ENCODE measurements around the gene NAGLU. TPM values are rescaled to one million over a fixed set of nuclear protein-coding genes. Genes with fewer than 3 reads are reported as not detected.

The NAGLU gene
- total RNA-seq, result 39.1 TPM
- long read RNA-seq, transcript NAGLU-201 (6 exons, 2,544 nt), result major isoform, 70 of 117 reads
- long read RNA-seq, partial matches to known transcripts, result 19 of 117 reads
- long read RNA-seq, other reads (novel, unspliced or antisense), result 25 of 117 reads

GRCh38 chr17:42536048-42536371 is at the start of gene NAGLU:
NAGLU (plus strand) TSS chr17:42536241; CDS start chr17:42536273, 32 bp downstream.
- Histone ChIP-seq H3K4me3 (peak within 1 kb of the TSS; percentile 70), H3K27me3 (ENCODE audit: low read depth) (no peaks in the 10 kb centered on the region), H3K4me1 (peaks cover 31% of the 10 kb centered on the region), H3K27ac (peak within 1 kb of the TSS; percentile 83), H3K9me3 (no peaks in the 10 kb centered on the region), H3K36me3 (peaks cover 29% of the 10 kb centered on the region)
- DNase-seq (peak; percentile 98), ATAC-seq (peak; percentile 94 to 95)
- intact Hi-C loops (cut with DNase I), result no loop called here
- no peak for TF ChIP-seq CTCF (IDR thresholded peaks at IDR 0.05)

- no peak overlapping the region for H3K4me3 ChIP-seq
- ATAC-seq, result no peak
- no peaks in the 10 kb centered on the region for H3K9me3 ChIP-seq
- peaks cover 99% of the 10 kb centered on the region for H3K36me3 ChIP-seq
- no peak overlapping the region for H3K27ac ChIP-seq
- intact Hi-C loops (cut with DNase I), result no loop called here
- no peak for DNase-seq
- no peaks in the 10 kb centered on the region for H3K4me1 ChIP-seq
- H3K27me3 ChIP-seq (ENCODE audit: low read depth), result no peaks in the 10 kb centered on the region
- no peak for TF ChIP-seq CTCF (IDR thresholded peaks at IDR 0.05)
These were observed 48.0 kb upstream of the NAGLU start for GRCh38 chr17:42488032-42488431.

GRCh38 chr17:42493319-42493718 is 42.7 kb upstream of the NAGLU start:
- H3K27me3 ChIP-seq (ENCODE audit: low read depth), result no peaks in the 10 kb centered on the region
- intact Hi-C loops (cut with DNase I), result no loop called here
- no peaks in the 10 kb centered on the region for H3K4me1 ChIP-seq
- DNase-seq, result no peak
- peaks cover 99% of the 10 kb centered on the region for H3K36me3 ChIP-seq
- no peak overlapping the region for H3K27ac ChIP-seq
- H3K9me3 ChIP-seq, result no peaks in the 10 kb centered on the region
- no peak overlapping the region for H3K4me3 ChIP-seq
- TF ChIP-seq CTCF (IDR thresholded peaks at IDR 0.05), result no peak
- ATAC-seq, result no peak

- H3K4me3 ChIP-seq, result no peak overlapping the region
- intact Hi-C loops (cut with DNase I), result no loop called here
- H3K27ac ChIP-seq, result no peak overlapping the region
- peaks cover 100% of the 10 kb centered on the region for H3K36me3 ChIP-seq
- TF ChIP-seq CTCF (IDR thresholded peaks at IDR 0.05), result no peak
- DNase-seq, result no peak
- no peaks in the 10 kb centered on the region for H3K27me3 ChIP-seq (ENCODE audit: low read depth)
- H3K4me1 ChIP-seq, result no peaks in the 10 kb centered on the region
- no peaks in the 10 kb centered on the region for H3K9me3 ChIP-seq
- ATAC-seq, result no peak
These were observed 41.4 kb upstream of the NAGLU start for GRCh38 chr17:42494673-42495072.

- Histone ChIP-seq H3K27ac (no peak overlapping the region), H3K9me3 (no peaks in the 10 kb centered on the region), H3K4me1 (no peaks in the 10 kb centered on the region), H3K4me3 (no peak overlapping the region), H3K36me3 (peaks cover 100% of the 10 kb centered on the region), H3K27me3 (ENCODE audit: low read depth) (no peaks in the 10 kb centered on the region)
- no peak for ATAC-seq
- no peak for TF ChIP-seq CTCF (IDR thresholded peaks at IDR 0.05)
- DNase-seq, result no peak
- intact Hi-C loops (cut with DNase I), result no loop called here
These were observed 37.2 kb upstream of the NAGLU start for GRCh38 chr17:42498828-42499227.

GRCh38 chr17:42502091-42502490 is 34.0 kb upstream of the NAGLU start:
- no peak for DNase-seq
- intact Hi-C loops (cut with DNase I), result no loop called here
- no peak for TF ChIP-seq CTCF (IDR thresholded peaks at IDR 0.05)
- no peak for ATAC-seq
- H3K4me1 ChIP-seq, result no peaks in the 10 kb centered on the region
- no peaks in the 10 kb centered on the region for H3K27me3 ChIP-seq (ENCODE audit: low read depth)
- H3K27ac ChIP-seq, result no peak overlapping the region
- peaks cover 98% of the 10 kb centered on the region for H3K36me3 ChIP-seq
- no peaks in the 10 kb centered on the region for H3K9me3 ChIP-seq
- no peak overlapping the region for H3K4me3 ChIP-seq

Measured in lower lobe of right lung (tissue), 2 donors.